Neural cell (in vitro differentiated cells): ENCODE results near the gene TNK2. TPM values are rescaled to one million over a fixed set of nuclear protein-coding genes. Genes with fewer than 3 reads are reported as not detected.

Experiments used
- H2AFZ ChIP-seq: fragments of 200-600, 300-800 bp; sonication (generic), shearing (Covaris generic); 2 replicates; pipeline ENCODE4 v1.6.0; 2014; ENCODE audit warnings: low read depth, mild to moderate bottlenecking, antibody characterized with exemption, low read length, moderate library complexity
- H3F3A ChIP-seq: fragments of 200-600 bp; shearing (Covaris generic); 2 replicates; pipeline ENCODE4 v1.6.1; 2016; ENCODE audit warnings: mild to moderate bottlenecking, moderate library complexity, mixed read lengths, antibody characterized with exemption, low read length; ENCODE audit not compliant: insufficient read depth, poor library complexity, severe bottlenecking
- H3K27ac ChIP-seq: fragments of 200-600, 300-800 bp; sonication (generic), shearing (Covaris generic); 2 replicates; pipeline ENCODE4 v1.5.1; 2014; ENCODE audit warnings: mild to moderate bottlenecking, low read length, moderate library complexity
- H3K27me3 ChIP-seq: fragments of 300-800, 200-600 bp; sonication (generic), shearing (Covaris generic); 2 replicates; pipeline ENCODE4 v1.6.0; 2014; ENCODE audit warnings: mild to moderate bottlenecking, low read depth, low read length, moderate library complexity; ENCODE audit not compliant: insufficient read depth
- H3K36me3 ChIP-seq: fragments of 300-800, 200-600 bp; sonication (generic), shearing (Covaris generic); 2 replicates; pipeline ENCODE4 v1.5.1; 2014; ENCODE audit warnings: mild to moderate bottlenecking, antibody characterized with exemption, low read length, moderate library complexity; ENCODE audit not compliant: insufficient read depth
- H3K4me2 ChIP-seq: fragments of 300-800, 200-600 bp; sonication (generic), shearing (Covaris generic); 2 replicates; pipeline ENCODE4 v1.6.0; 2014; ENCODE audit warnings: mild to moderate bottlenecking, low read length
- H3K4me3 ChIP-seq: fragments of 300-800, 200-600 bp; sonication (generic), shearing (Covaris generic); 2 replicates; pipeline ENCODE4 v1.5.1; 2014; ENCODE audit warnings: mild to moderate bottlenecking, low read length, moderate library complexity
- H3K79me2 ChIP-seq: fragments of 200-600 bp; shearing (Covaris generic); replicated peaks from 2 replicates; pipeline ENCODE4 v1.6.0; 2014; ENCODE audit warnings: mild to moderate bottlenecking, low read length, moderate library complexity; ENCODE audit not compliant: insufficient read depth
- H3K9ac ChIP-seq: fragments of 300-800, 200-600 bp; sonication (generic), shearing (Covaris generic); 2 replicates; pipeline ENCODE4 v1.6.1; 2016; ENCODE audit warnings: mild to moderate bottlenecking, low read length, mixed read lengths
- H3K9me2 ChIP-seq: fragments of 200-600 bp; shearing (Covaris generic); 2 replicates; pipeline ENCODE4 v1.6.1; 2016; ENCODE audit warnings: mild to moderate bottlenecking, low read length, mixed read lengths; ENCODE audit not compliant: insufficient read depth
- H3K9me3 ChIP-seq: fragments of 200-600, 300-800 bp; sonication (generic), shearing (Covaris generic); 2 replicates; pipeline ENCODE4 v1.6.1; 2016; ENCODE audit warnings: mild to moderate bottlenecking, mixed run types, low read length, moderate library complexity, mixed read lengths
- H4K20me1 ChIP-seq: fragments of 200-600 bp; shearing (Covaris generic); 2 replicates; pipeline ENCODE4 v1.6.1; 2016; ENCODE audit warnings: mild to moderate bottlenecking, mixed run types; ENCODE audit not compliant: insufficient read depth
- EP300 ChIP-seq: fragments of 450-650 bp; conservative IDR thresholded peaks from 2 replicates; pipeline ENCODE4 v1.6.1; 2014; ENCODE audit warnings: antibody characterized with exemption, mild to moderate bottlenecking, moderate library complexity; ENCODE audit not compliant: poor library complexity, severe bottlenecking
- EZH2 ChIP-seq: fragments of 200-600, 300-800 bp; shearing (Covaris generic), sonication (generic); IDR thresholded peaks from 2 replicates; pipeline ENCODE4 v1.6.1; 2014; ENCODE audit warnings: antibody characterized with exemption, low read length, borderline replicate concordance, mild to moderate bottlenecking; ENCODE audit not compliant: insufficient read depth, poor library complexity, severe bottlenecking
- MXI1 ChIP-seq: fragments of 450-650 bp; conservative IDR thresholded peaks from 2 replicates; pipeline ENCODE4 v1.6.1; 2014; ENCODE audit warnings: antibody characterized with exemption, mild to moderate bottlenecking; ENCODE audit not compliant: poor library complexity, severe bottlenecking
- POLR2AphosphoS5 ChIP-seq: IDR thresholded peaks from 2 replicates; pipeline ENCODE4 v1.6.1; 2012
- RAD21 ChIP-seq: fragments of 450-650 bp; conservative IDR thresholded peaks from 2 replicates; pipeline ENCODE4 v1.6.1; 2014; ENCODE audit warnings: antibody characterized with exemption, mild to moderate bottlenecking, moderate library complexity
- SMC3 ChIP-seq: fragments of 450-650 bp; conservative IDR thresholded peaks from 2 replicates; pipeline ENCODE4 v1.6.1; 2014; ENCODE audit warnings: antibody characterized with exemption, mild to moderate bottlenecking, moderate library complexity; ENCODE audit not compliant: poor library complexity
- TAF1 ChIP-seq: IDR thresholded peaks from 2 replicates; pipeline ENCODE4 v1.6.1; 2012; ENCODE audit warnings: low read depth
- polyA plus RNA-seq: library from polyadenylated mRNA; depleted of rRNA; stranded (reverse); fragments of >200 nt; gene quantifications from 2 replicates; pipeline ENCODE4 v1.2.3, GENCODE V29; 2014
- TF ChIP-seq, protein P1 (sequence below): IDR thresholded peaks from 2 replicates; pipeline ENCODE4 v1.6.1; 2012; ENCODE audit warnings: borderline replicate concordance
- TF ChIP-seq, protein P2 (sequence below): fragments of 450-650 bp; IDR thresholded peaks from 2 replicates; pipeline ENCODE4 v1.5.1; 2014; ENCODE audit warnings: antibody characterized with exemption, mild to moderate bottlenecking, moderate library complexity; ENCODE audit not compliant: poor library complexity, severe bottlenecking

TNK2 gene
- polyA plus RNA-seq, 1 donor from 2014 or later: 16.3 TPM

DNA sequence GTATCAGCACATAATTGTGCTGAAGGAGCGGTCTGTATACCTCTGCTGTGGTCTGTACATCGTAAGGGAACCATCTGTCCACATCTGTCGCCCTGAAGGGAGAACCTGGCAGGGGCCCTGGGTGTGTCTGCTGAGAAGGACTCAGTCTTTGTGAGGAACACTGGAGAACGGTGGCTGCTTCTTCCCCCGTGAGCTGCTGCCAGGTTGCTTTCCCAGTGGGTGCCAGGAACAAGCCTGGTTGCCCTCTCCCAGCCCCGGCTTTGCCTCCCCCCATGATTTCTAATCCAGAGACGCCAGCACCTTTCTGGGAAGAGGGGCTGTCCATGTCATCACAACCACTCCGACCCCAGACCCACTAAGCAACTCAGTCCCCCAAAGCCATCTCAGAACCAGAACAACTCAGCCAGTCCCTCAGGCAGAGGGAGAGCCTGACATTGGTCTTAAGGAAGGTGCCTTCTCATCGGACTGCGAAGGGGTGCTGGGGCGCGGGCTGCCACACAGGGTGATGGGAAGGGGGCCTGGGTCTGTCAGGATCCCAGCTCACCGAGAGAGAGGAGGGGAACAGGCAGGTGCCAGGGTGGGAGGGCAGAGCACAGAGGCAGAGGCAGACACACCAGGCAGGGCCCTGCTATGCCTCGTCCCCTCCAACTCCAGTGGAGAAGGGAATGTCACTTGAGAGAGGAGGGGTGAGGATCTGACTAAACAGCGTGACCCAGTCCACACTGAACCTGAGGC is 8.5 kb downstream of the TNK2 start:
- TF ChIP-seq RAD21: no peak
- TF ChIP-seq TAF1: no peak
- no peak for TF ChIP-seq MXI1
- TF ChIP-seq EZH2: no peak
- TF ChIP-seq, protein P1, sequence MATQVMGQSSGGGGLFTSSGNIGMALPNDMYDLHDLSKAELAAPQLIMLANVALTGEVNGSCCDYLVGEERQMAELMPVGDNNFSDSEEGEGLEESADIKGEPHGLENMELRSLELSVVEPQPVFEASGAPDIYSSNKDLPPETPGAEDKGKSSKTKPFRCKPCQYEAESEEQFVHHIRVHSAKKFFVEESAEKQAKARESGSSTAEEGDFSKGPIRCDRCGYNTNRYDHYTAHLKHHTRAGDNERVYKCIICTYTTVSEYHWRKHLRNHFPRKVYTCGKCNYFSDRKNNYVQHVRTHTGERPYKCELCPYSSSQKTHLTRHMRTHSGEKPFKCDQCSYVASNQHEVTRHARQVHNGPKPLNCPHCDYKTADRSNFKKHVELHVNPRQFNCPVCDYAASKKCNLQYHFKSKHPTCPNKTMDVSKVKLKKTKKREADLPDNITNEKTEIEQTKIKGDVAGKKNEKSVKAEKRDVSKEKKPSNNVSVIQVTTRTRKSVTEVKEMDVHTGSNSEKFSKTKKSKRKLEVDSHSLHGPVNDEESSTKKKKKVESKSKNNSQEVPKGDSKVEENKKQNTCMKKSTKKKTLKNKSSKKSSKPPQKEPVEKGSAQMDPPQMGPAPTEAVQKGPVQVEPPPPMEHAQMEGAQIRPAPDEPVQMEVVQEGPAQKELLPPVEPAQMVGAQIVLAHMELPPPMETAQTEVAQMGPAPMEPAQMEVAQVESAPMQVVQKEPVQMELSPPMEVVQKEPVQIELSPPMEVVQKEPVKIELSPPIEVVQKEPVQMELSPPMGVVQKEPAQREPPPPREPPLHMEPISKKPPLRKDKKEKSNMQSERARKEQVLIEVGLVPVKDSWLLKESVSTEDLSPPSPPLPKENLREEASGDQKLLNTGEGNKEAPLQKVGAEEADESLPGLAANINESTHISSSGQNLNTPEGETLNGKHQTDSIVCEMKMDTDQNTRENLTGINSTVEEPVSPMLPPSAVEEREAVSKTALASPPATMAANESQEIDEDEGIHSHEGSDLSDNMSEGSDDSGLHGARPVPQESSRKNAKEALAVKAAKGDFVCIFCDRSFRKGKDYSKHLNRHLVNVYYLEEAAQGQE: no peak
- TF ChIP-seq EP300: no peak
- TF ChIP-seq, protein P2, sequence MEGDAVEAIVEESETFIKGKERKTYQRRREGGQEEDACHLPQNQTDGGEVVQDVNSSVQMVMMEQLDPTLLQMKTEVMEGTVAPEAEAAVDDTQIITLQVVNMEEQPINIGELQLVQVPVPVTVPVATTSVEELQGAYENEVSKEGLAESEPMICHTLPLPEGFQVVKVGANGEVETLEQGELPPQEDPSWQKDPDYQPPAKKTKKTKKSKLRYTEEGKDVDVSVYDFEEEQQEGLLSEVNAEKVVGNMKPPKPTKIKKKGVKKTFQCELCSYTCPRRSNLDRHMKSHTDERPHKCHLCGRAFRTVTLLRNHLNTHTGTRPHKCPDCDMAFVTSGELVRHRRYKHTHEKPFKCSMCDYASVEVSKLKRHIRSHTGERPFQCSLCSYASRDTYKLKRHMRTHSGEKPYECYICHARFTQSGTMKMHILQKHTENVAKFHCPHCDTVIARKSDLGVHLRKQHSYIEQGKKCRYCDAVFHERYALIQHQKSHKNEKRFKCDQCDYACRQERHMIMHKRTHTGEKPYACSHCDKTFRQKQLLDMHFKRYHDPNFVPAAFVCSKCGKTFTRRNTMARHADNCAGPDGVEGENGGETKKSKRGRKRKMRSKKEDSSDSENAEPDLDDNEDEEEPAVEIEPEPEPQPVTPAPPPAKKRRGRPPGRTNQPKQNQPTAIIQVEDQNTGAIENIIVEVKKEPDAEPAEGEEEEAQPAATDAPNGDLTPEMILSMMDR: no peak
- no peak for TF ChIP-seq POLR2AphosphoS5
- TF ChIP-seq SMC3: no peak
- H4K20me1 ChIP-seq: no peaks in the 10 kb centered on the region
- H3K9me3 ChIP-seq: no peaks in the 10 kb centered on the region
- H3K4me2 ChIP-seq: no peak overlapping the region
- no peaks in the 10 kb centered on the region for H3K79me2 ChIP-seq
- H3K4me3 ChIP-seq: no peak overlapping the region
- peaks cover 6% of the 10 kb centered on the region for H3F3A ChIP-seq
- no peaks in the 10 kb centered on the region for H3K27me3 ChIP-seq
- H3K27ac ChIP-seq: no peak overlapping the region
- H3K36me3 ChIP-seq: no peaks in the 10 kb centered on the region
- no peaks in the 10 kb centered on the region for H3K9me2 ChIP-seq
- no peak overlapping the region for H3K9ac ChIP-seq
- H2AFZ ChIP-seq: no peak overlapping the region

DNA sequence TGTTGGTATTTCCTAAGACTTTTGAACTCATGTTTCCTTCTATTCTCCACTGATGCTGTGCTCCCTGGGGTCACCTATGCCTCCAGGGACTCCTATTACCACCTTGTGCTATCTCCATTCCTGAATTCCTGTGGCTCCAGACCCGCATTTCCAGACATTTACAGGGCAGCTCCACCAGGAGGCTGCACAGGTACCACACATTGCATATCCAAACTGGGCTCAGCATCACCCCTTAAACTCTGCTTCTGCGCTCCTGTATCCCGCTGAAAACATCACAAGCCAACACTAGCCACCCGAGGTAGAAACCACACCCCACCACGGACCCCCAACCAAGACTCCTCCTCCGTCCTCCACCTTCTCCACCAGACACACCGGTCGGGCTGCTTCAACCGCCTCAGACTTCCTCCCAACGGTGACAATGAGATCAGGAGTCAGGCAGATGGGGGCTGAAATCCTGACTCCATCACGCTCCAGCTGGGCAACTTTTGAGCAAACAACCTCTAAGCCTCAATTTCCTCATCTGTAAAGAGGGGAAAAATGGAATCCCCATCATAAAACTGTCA is 10.4 kb downstream of the TNK2 start:
- H3K9me3 ChIP-seq: no peaks in the 10 kb centered on the region
- no peaks in the 10 kb centered on the region for H3K27me3 ChIP-seq
- H3K9ac ChIP-seq: no peak overlapping the region
- peaks cover 8% of the 10 kb centered on the region for H3F3A ChIP-seq
- no peak overlapping the region for H2AFZ ChIP-seq
- no peak overlapping the region for H3K4me2 ChIP-seq
- no peaks in the 10 kb centered on the region for H3K9me2 ChIP-seq
- H3K27ac ChIP-seq: no peak overlapping the region
- H4K20me1 ChIP-seq: no peaks in the 10 kb centered on the region
- H3K79me2 ChIP-seq: no peaks in the 10 kb centered on the region
- TF ChIP-seq TAF1: no peak
- no peak for TF ChIP-seq SMC3
- no peak for TF ChIP-seq RAD21
- TF ChIP-seq MXI1: no peak
- TF ChIP-seq POLR2AphosphoS5: no peak
- TF ChIP-seq, protein P2: no peak
- TF ChIP-seq, protein P1: no peak
- H3K4me3 ChIP-seq: no peak overlapping the region
- no peaks in the 10 kb centered on the region for H3K36me3 ChIP-seq
